Frontal cortex (tissue), 4 donors: ENCODE measurements around the gene ATP1A1. TPM values are rescaled to one million over a fixed set of nuclear protein-coding genes. Genes with fewer than 3 reads are reported as not detected.

Experiments
- DNase-seq, 2 donors: peaks; one replicate each; pipeline ENCODE4 v3.0.0; 2012; ENCODE audit warnings: low spot score in 2 of 2
- FAIRE-seq: peaks from 2 replicates; lab custom pipeline; 2012; peaks lifted over from hg19 to GRCh38; lab: Jason Lieb, UNC
- total RNA-seq: library from RNA; depleted of rRNA; stranded (reverse); fragments of >200 nt; gene quantifications from one replicate; pipeline ENCODE4 v1.2.3, GENCODE V29; 2014
- donor health status: control.
- donor health status: control.
- donor health status: control.

ATP1A1 gene
- total RNA-seq, 1 donor from 2014 or later = 79.9 TPM

DNA sequence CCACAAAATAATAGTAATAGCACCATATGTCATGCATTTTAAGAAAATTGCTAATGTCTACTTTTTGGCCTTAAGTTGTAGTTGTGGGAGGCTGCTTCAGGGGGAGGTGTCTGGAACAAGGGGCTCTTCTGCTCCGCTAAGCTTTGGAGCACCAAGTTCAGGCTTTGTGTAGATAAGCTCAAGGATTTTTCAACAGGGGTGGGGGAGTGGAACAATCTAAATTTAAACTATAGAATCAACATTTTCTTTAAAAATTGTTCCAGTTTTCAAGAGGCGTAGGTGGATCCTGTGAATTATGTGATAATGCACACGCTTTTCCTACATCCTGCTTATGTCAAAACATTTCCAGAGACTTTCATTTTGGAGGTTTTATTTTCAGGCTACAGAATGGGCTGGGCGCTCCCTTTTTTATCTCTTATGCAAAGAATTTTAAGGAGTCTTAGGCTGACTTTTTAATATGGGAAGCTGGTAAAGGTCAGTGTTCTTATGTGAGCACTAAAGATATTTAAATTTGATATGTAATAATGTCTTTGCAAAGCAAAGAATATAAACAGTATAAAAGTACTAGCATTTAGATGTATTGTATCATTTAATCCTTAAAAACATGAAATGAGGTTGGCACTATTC lies 9.9 kb downstream of the ATP1A1 start:
- FAIRE-seq (no peak), DNase-seq (no peak)

DNA sequence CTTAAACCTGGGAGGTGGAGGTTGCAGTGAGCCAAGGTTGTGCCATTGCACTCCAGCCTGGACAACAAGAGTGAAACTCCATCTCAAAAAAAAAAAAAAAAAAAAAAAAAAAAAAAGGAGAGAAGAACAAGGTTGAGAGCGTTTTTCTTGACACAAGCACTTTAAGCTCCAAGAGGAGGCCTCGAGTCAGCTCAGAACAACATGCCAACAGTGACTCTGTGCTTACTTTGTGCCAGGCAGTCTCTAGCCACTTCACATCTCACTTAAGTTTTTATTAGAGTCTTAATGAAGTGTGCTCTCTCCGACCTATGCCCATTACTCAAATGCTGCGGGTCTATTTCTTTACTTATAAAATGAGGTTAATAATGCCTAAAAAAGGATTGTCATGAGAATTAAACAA lies 13.0 kb downstream of the ATP1A1 start:
- FAIRE-seq (no peak), DNase-seq (no peak)

DNA sequence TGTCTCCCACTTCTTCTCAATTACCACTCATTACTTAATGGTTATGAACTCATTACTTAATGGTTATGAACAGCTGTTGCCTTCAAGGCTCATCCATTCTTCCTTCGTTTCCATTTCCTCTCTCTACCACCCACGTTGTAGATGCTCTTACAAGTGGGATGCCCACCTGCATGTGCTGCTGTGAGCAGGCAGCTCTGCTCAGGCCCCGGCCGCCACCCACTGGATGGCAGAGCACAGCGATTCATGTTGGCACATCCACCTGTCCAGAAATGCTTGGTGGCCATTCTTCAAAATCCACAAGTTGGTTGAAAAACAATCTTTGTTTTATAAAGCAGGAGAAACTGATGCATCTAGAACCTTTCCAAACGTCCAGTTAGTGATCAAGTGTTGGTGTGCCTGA lies 14.5 kb downstream of the ATP1A1 start:
- no peak for FAIRE-seq

GRCh38 chr1:116388122-116388521 lies 15.1 kb downstream of the ATP1A1 start:
- FAIRE-seq (no peak), DNase-seq (no peak)

More for the DNA sequence above, 14.5 kb downstream of the ATP1A1 start:
- DNase-seq = no peak

DNA sequence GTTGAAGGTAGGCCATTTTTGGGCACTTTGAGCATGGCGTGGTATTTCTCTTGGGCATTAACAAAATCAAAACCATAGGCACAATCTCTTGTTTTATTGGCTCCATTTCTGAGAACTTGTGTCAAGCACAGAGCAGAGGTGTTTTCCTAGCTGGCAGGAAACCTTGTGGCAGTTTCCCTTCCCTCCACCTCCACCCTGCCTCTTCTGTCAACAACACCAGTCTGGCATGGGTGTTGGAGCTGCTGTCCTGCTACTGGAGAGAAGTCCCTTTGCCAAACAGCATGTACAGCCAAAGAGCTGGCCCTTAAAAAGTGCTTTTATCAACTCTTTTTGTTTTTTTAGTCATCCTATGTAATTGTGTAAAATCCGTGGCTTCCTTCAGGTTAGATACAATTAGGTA lies 16.0 kb downstream of the ATP1A1 start:
- no peak for FAIRE-seq
- no peak for DNase-seq

- DNase-seq = no peak
- FAIRE-seq = no peak
Measured at GRCh38 chr1:116389686-116390085, 16.6 kb downstream of the ATP1A1 start.

- DNase-seq (no peak), FAIRE-seq (no peak)
Measured at GRCh38 chr1:116390195-116390594, 17.2 kb downstream of the ATP1A1 start.

GRCh38 chr1:116391185-116391584 lies 18.1 kb downstream of the ATP1A1 start:
- DNase-seq (no peak), FAIRE-seq (no peak)

DNA sequence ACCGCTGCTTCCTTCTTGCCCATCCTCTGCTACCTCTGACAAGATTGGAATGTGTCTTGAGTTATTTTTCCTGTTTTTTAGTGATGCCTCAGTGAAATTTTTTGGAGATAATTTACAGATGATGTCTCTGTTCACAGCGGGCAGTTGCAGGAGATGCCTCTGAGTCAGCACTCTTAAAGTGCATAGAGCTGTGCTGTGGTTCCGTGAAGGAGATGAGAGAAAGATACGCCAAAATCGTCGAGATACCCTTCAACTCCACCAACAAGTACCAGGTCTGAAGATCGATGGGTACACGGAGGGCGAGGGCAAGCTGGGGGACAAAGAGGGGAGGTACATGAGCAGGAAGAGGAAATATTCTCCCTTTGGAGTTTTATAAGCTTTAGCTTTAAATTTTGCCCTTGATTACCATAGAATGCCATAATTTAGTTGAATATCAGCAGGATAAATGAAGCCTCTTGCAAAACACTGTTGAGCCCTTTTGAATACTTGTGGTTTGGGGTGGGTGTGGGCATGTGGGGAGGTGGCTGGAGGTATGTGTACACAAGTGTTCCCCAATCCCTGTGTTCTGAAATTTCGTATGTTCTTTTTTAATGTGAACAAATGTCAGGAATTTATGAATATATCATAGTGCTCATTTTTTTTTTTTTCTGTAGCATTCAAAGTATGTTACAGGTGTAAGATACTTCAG lies 19.8 kb downstream of the ATP1A1 start:
- FAIRE-seq (no peak), DNase-seq (no peak)

GRCh38 chr1:116393792-116394191 lies 20.7 kb downstream of the ATP1A1 start:
- FAIRE-seq = no peak

DNA sequence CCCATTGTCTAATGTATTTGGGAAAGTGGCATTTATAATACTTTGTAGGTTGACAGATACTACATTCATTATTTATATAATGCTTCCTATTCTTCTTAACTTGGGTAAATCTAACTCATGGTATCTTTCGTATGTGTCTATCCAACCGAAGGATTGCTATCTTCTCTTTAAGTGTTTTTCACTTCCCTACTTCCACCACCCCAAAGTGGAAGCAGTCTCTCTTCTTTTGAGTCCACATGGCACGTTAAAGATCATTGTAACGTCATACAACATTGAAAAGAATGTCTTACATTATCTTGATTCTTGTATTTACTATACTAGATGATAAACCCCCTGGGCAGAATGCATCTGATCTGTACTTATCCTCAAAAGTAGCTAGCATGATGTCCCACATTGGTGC lies 21.2 kb downstream of the ATP1A1 start:
- FAIRE-seq (no peak), DNase-seq (no peak)

More at GRCh38 chr1:116393792-116394191, 20.7 kb downstream of the ATP1A1 start:
- no peak for DNase-seq

GRCh38 chr1:116396769-116397168 lies 23.7 kb downstream of the ATP1A1 start:
- DNase-seq (no peak), FAIRE-seq (no peak)

DNA sequence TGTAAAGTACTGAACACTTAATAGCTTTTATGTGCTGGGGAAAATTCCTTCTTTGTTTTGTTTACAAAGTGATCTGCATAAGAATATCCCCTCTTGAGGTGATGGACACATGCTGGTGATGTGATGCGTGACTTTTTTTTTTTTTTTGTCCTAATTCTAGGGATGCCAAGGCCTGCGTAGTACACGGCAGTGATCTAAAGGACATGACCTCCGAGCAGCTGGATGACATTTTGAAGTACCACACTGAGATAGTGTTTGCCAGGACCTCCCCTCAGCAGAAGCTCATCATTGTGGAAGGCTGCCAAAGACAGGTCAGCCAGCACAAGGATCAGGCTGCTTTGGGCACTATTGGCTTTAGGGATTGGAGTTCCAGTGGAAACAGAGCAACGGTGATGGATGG lies 24.7 kb downstream of the ATP1A1 start:
- DNase-seq = no peak
- no peak for FAIRE-seq

- DNase-seq = no peak
- no peak for FAIRE-seq
Measured at GRCh38 chr1:116400780-116401179, 27.7 kb downstream of the ATP1A1 start.

DNA sequence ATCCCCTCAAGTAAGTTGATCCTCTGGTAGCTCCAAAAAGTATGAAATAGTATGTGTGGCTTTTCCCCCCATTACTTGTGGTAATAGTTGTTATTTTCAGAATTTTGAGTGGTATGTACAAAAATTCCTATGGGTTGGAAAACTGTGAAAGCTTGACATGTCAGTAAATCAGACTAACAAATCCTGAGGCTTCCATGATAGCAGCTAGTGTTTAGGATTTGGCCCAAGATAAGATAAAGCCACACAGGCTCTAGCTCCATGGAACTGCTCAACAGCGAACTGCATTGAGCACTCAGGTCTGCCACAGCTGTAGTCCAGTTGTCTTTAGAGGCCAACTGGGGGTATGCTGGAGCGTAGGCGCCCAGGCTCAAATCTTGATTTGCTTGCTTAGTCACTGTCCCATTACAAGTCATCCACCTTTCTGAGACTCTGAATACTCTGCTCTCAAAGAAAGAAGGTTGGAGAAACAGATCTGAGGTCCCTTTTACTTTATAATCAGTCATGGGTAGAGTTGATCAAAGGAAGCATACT lies 28.7 kb downstream of the ATP1A1 start:
- no peak for FAIRE-seq

GRCh38 chr1:116402333-116402732 lies 29.3 kb downstream of the ATP1A1 start:
- FAIRE-seq = no peak

More for the DNA sequence above, 28.7 kb downstream of the ATP1A1 start:
- no peak for DNase-seq

GRCh38 chr1:116403496-116404136 lies 30.6 kb downstream of the ATP1A1 start:
- DNase-seq = no peak
- FAIRE-seq = no peak

More at GRCh38 chr1:116402333-116402732, 29.3 kb downstream of the ATP1A1 start:
- DNase-seq = no peak

- DNase-seq = no peak
- no peak for FAIRE-seq
Measured at GRCh38 chr1:116404699-116405098, 31.7 kb downstream of the ATP1A1 start.

- FAIRE-seq = no peak
- DNase-seq = no peak
Measured at GRCh38 chr1:116405241-116406135, 32.4 kb downstream of the ATP1A1 start.

DNA sequence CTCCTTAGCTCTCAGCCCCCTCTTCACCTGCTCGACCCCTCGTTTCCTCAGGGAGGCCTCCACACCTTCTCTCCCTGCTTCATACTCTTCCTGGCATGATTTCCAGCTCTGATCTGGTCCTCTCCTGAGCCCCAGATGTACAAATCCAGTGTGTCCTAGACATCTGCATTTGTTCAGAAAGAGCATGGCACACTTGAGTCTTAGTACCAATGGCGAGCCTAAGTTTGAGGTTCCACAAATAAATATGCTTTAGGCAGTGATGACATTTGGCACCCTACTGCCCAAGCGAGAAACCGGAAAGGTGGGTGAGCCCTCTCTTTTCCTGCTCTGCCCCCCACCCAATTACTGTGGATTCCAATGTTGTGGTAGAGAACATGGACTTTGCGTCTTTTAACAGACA lies 34.0 kb downstream of the ATP1A1 start:
- FAIRE-seq (no peak), DNase-seq (no peak)
